ENCODE results near the gene LAMA5. TPM values are rescaled to one million over a fixed set of nuclear protein-coding genes. Genes with fewer than 3 reads are reported as not detected.
A peak's percentile ranks its signal among the peaks of the same experiment; 100 is the strongest.

The LAMA5 gene
- total and polyA plus RNA-seq, 2 donors (not counting 1 experiment from before 2014, with no cell fraction given), result 52.9 to 83.5 TPM

GRCh38 chr20:62273416-62273815 lies 93.7 kb downstream of the LAMA5 start:
- peaks cover 15 to 21% of the 10 kb centered on the region in 2 donors for H3K4me1 ChIP-seq (ENCODE audit: control insufficient read depth in 2 of 2, insufficient read depth in 2 of 2, low read length in 2 of 2)
- no peak overlapping the region for H3K4me3 Mint-ChIP-seq
- H3K27ac ChIP-seq (ENCODE audit: low read length in 2 of 2), result no peak overlapping the region
- peaks cover 16% of the 10 kb centered on the region for H3K79me2 ChIP-seq (ENCODE audit: control insufficient read depth, insufficient read depth, low read length)
- H3K9ac ChIP-seq (ENCODE audit: low read length), result no peak overlapping the region
- ChIA-PET CTCF (no interaction called here), POLR2A (no interaction called here)
- no peak overlapping the region for H3K4me2 ChIP-seq (replicated peaks; ENCODE audit: low read depth, low read length, poor library complexity, severe bottlenecking)
- H3K9me3 Mint-ChIP-seq (ENCODE audit: insufficient read depth), result no peaks in the 10 kb centered on the region
- peaks cover 21% of the 10 kb centered on the region for H3K4me1 Mint-ChIP-seq
- no peaks in the 10 kb centered on the region for H3K27me3 Mint-ChIP-seq
- no peaks in the 10 kb centered on the region for H3K9me3 ChIP-seq (ENCODE audit: control extremely low read depth in 1 of 3, control insufficient read depth in 2 of 3, insufficient read depth in 1 of 3, low read length in 2 of 3)
- DNase-seq (no peak), ATAC-seq (ENCODE audit: low read depth) (no peak)
- peak overlapping the region; percentile 66 for H3K27ac Mint-ChIP-seq
- H4K20me1 ChIP-seq (ENCODE audit: control insufficient read depth, insufficient read depth, low read length, poor library complexity, severe bottlenecking), result peaks cover 36% of the 10 kb centered on the region
- intact Hi-C loops (cut with micrococcal nuclease), result no loop called here
- TF ChIP-seq, protein P1, sequence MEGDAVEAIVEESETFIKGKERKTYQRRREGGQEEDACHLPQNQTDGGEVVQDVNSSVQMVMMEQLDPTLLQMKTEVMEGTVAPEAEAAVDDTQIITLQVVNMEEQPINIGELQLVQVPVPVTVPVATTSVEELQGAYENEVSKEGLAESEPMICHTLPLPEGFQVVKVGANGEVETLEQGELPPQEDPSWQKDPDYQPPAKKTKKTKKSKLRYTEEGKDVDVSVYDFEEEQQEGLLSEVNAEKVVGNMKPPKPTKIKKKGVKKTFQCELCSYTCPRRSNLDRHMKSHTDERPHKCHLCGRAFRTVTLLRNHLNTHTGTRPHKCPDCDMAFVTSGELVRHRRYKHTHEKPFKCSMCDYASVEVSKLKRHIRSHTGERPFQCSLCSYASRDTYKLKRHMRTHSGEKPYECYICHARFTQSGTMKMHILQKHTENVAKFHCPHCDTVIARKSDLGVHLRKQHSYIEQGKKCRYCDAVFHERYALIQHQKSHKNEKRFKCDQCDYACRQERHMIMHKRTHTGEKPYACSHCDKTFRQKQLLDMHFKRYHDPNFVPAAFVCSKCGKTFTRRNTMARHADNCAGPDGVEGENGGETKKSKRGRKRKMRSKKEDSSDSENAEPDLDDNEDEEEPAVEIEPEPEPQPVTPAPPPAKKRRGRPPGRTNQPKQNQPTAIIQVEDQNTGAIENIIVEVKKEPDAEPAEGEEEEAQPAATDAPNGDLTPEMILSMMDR (IDR thresholded peaks at IDR 0.05), result no peak
- TF ChIP-seq EZH2 (IDR thresholded peaks at IDR 0.05; ENCODE audit: borderline replicate concordance, insufficient read depth, low read depth, low read length, poor library complexity, severe bottlenecking), result no peak
- no peak overlapping the region for H3K4me3 ChIP-seq (ENCODE audit: control extremely low read depth in 1 of 5, extremely low read depth in 1 of 5, insufficient read depth in 1 of 5, low read depth in 2 of 5, low read length in 4 of 5)
- H3K36me3 ChIP-seq (replicated peaks in 1 of 2; ENCODE audit: control extremely low read depth in 1 of 2, control insufficient read depth in 1 of 2, extremely low read depth in 1 of 2, insufficient read depth in 2 of 2, low read length in 1 of 2), result peaks cover 2 to 51% of the 10 kb centered on the region in 2 experiments
- H3K27me3 ChIP-seq (replicated peaks in 1 of 4; ENCODE audit: control extremely low read depth in 1 of 4, control insufficient read depth in 3 of 4, insufficient read depth in 4 of 4, low read length in 3 of 4), result no peaks in the 10 kb centered on the region
- H2AFZ ChIP-seq (ENCODE audit: insufficient read depth, low read depth, low read length, poor library complexity, severe bottlenecking), result no peak overlapping the region
- WGBS (ENCODE audit: insufficient coverage), result 99% methylated on average over 18 of the region's 18 CpGs

GRCh38 chr20:62272200-62272599 lies 94.9 kb downstream of the LAMA5 start:
- Mint-ChIP-seq H3K27me3 (no peaks in the 10 kb centered on the region), H3K4me3 (no peak overlapping the region), H3K4me1 (peaks cover 21% of the 10 kb centered on the region), H3K27ac (no peak overlapping the region), H3K9me3 (ENCODE audit: insufficient read depth) (no peaks in the 10 kb centered on the region)
- Histone ChIP-seq H3K4me3 (ENCODE audit: control extremely low read depth in 1 of 5, extremely low read depth in 1 of 5, insufficient read depth in 1 of 5, low read depth in 2 of 5, low read length in 4 of 5) (no peak overlapping the region), H3K27me3 (replicated peaks in 1 of 4; ENCODE audit: control extremely low read depth in 1 of 4, control insufficient read depth in 3 of 4, insufficient read depth in 4 of 4, low read length in 3 of 4) (no peaks in the 10 kb centered on the region), H3K27ac (ENCODE audit: low read length in 2 of 2) (no peak overlapping the region), H4K20me1 (ENCODE audit: control insufficient read depth, insufficient read depth, low read length, poor library complexity, severe bottlenecking) (peaks cover 30% of the 10 kb centered on the region), H3K4me2 (replicated peaks; ENCODE audit: low read depth, low read length, poor library complexity, severe bottlenecking) (no peak overlapping the region), H3K79me2 (ENCODE audit: control insufficient read depth, insufficient read depth, low read length) (peaks cover 16% of the 10 kb centered on the region), H2AFZ (ENCODE audit: insufficient read depth, low read depth, low read length, poor library complexity, severe bottlenecking) (no peak overlapping the region), H3K9ac (ENCODE audit: low read length) (no peak overlapping the region), H3K9me3 (ENCODE audit: control extremely low read depth in 1 of 3, control insufficient read depth in 2 of 3, insufficient read depth in 1 of 3, low read length in 2 of 3) (no peaks in the 10 kb centered on the region), H3K4me1 (ENCODE audit: control insufficient read depth in 2 of 2, insufficient read depth in 2 of 2, low read length in 2 of 2) (peaks cover 15 to 21% of the 10 kb centered on the region in 2 donors), H3K36me3 (replicated peaks in 1 of 2; ENCODE audit: control extremely low read depth in 1 of 2, control insufficient read depth in 1 of 2, extremely low read depth in 1 of 2, insufficient read depth in 2 of 2, low read length in 1 of 2) (peaks cover 2 to 54% of the 10 kb centered on the region in 2 experiments)
- ATAC-seq (ENCODE audit: low read depth), result no peak
- DNase-seq, result no peak
- CTCF ChIA-PET, result no interaction called here
- intact Hi-C loops (cut with micrococcal nuclease), result no loop called here
- TF ChIP-seq, protein P1 (IDR thresholded peaks at IDR 0.05), result no peak
- TF ChIP-seq EZH2 (IDR thresholded peaks at IDR 0.05; ENCODE audit: borderline replicate concordance, insufficient read depth, low read depth, low read length, poor library complexity, severe bottlenecking), result no peak
- 99% methylated on average over 9 of the region's 10 CpGs for WGBS (ENCODE audit: insufficient coverage)
- POLR2A ChIA-PET, result no interaction called here

Data from B cell (primary cell).